Measurements from ENCODE around the gene THBS2. TPM values are rescaled to one million over a fixed set of nuclear protein-coding genes. Genes with fewer than 3 reads are reported as not detected.

THBS2 gene
- total RNA-seq, 1 donor from 2014 or later: 0.13 TPM

DNA sequence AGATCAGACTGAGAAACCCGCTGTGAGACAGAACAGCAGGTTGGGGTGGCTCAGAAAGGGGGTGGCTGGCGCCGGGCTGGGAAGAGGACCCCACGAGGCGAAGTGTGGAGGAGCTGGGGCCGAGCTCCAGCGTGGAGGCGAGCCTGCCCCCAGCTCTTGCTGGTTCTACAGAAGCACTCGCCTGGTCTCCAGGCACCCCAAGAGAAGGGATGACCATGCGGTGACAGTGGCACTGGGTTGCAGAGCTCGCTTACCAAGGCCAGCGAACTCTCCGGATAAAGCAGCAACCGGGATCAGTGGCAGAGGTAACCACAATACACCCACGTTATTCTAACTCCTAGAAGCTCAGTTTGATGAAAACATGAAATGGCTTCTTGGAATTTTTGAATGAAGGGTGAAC, 26.5 kb downstream of the THBS2 start:
- no peaks in the 10 kb centered on the region for H3K27me3 ChIP-seq
- H3K9me3 Mint-ChIP-seq: peaks cover 2% of the 10 kb centered on the region
- no peaks in the 10 kb centered on the region for H3K79me2 ChIP-seq (ENCODE audit: low read depth)
- H3K9ac ChIP-seq: no peak overlapping the region
- H3K9me3 ChIP-seq (ENCODE audit: low read depth): no peaks in the 10 kb centered on the region
- no peaks in the 10 kb centered on the region for H3K36me3 ChIP-seq
- peaks cover 12% of the 10 kb centered on the region for H3K36me3 Mint-ChIP-seq
- H3K4me3 ChIP-seq: no peak overlapping the region
- H3K27ac Mint-ChIP-seq: no peak overlapping the region
- no peaks in the 10 kb centered on the region for H4K20me1 ChIP-seq (ENCODE audit: low read depth)
- TF ChIP-seq, protein P1, sequence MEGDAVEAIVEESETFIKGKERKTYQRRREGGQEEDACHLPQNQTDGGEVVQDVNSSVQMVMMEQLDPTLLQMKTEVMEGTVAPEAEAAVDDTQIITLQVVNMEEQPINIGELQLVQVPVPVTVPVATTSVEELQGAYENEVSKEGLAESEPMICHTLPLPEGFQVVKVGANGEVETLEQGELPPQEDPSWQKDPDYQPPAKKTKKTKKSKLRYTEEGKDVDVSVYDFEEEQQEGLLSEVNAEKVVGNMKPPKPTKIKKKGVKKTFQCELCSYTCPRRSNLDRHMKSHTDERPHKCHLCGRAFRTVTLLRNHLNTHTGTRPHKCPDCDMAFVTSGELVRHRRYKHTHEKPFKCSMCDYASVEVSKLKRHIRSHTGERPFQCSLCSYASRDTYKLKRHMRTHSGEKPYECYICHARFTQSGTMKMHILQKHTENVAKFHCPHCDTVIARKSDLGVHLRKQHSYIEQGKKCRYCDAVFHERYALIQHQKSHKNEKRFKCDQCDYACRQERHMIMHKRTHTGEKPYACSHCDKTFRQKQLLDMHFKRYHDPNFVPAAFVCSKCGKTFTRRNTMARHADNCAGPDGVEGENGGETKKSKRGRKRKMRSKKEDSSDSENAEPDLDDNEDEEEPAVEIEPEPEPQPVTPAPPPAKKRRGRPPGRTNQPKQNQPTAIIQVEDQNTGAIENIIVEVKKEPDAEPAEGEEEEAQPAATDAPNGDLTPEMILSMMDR (IDR thresholded peaks at IDR 0.05): no peak
- no peak for TF ChIP-seq EZH2 (IDR thresholded peaks at IDR 0.05)
- no peak for TF ChIP-seq EZH2phosphoT487 (IDR thresholded peaks at IDR 0.05)
- H2AFZ ChIP-seq (replicated peaks): no peak overlapping the region
- no peaks in the 10 kb centered on the region for H3F3A ChIP-seq (ENCODE audit: low read depth)
- no peak overlapping the region for H3K4me3 Mint-ChIP-seq
- DNase-seq (ENCODE audit: low spot score): no peak
- no peak overlapping the region for H3K4me2 ChIP-seq
- H3K4me1 ChIP-seq: no peaks in the 10 kb centered on the region
- H3K4me1 Mint-ChIP-seq: peaks cover 5% of the 10 kb centered on the region
- peaks cover 7% of the 10 kb centered on the region for H3K27me3 Mint-ChIP-seq (ENCODE audit: insufficient read depth, low read depth)
- no peak overlapping the region for H3K27ac ChIP-seq

DNA sequence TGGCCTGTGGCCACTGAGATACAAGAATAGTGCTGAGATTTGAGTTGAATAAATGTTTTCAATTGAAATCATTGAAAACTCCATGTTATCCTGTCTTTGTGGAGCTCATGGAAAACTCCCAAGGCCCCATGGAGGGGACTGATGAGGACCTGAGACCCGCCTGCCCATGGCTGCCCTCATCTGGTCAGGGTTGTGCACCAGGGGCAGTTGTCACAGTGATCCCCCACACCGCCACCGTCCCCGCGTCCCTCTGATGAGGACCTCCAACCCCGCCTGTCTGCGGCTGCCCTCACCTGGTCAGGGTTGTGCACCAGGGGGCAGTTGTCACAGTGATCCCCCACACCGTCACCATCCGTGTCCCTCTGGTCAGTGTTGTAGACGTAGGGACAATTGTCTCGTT, 27.8 kb downstream of the THBS2 start:
- Histone ChIP-seq H3F3A (ENCODE audit: low read depth) (no peaks in the 10 kb centered on the region), H3K4me3 (no peak overlapping the region), H3K4me2 (no peak overlapping the region), H3K9me3 (ENCODE audit: low read depth) (no peaks in the 10 kb centered on the region), H4K20me1 (ENCODE audit: low read depth) (no peaks in the 10 kb centered on the region), H2AFZ (replicated peaks) (no peak overlapping the region), H3K79me2 (ENCODE audit: low read depth) (no peaks in the 10 kb centered on the region), H3K4me1 (no peaks in the 10 kb centered on the region), H3K27me3 (no peaks in the 10 kb centered on the region), H3K36me3 (no peaks in the 10 kb centered on the region), H3K9ac (no peak overlapping the region), H3K27ac (no peak overlapping the region)
- Mint-ChIP-seq H3K27ac (no peak overlapping the region), H3K4me1 (peaks cover 5% of the 10 kb centered on the region), H3K36me3 (peaks cover 14% of the 10 kb centered on the region), H3K9me3 (peaks cover 2% of the 10 kb centered on the region), H3K4me3 (no peak overlapping the region), H3K27me3 (ENCODE audit: insufficient read depth, low read depth) (peaks cover 7% of the 10 kb centered on the region)
- TF ChIP-seq EZH2 (IDR thresholded peaks at IDR 0.05): no peak
- TF ChIP-seq, protein P1 (IDR thresholded peaks at IDR 0.05): no peak
- no peak for TF ChIP-seq EZH2phosphoT487 (IDR thresholded peaks at IDR 0.05)
- no peak for DNase-seq (ENCODE audit: low spot score)

DNA sequence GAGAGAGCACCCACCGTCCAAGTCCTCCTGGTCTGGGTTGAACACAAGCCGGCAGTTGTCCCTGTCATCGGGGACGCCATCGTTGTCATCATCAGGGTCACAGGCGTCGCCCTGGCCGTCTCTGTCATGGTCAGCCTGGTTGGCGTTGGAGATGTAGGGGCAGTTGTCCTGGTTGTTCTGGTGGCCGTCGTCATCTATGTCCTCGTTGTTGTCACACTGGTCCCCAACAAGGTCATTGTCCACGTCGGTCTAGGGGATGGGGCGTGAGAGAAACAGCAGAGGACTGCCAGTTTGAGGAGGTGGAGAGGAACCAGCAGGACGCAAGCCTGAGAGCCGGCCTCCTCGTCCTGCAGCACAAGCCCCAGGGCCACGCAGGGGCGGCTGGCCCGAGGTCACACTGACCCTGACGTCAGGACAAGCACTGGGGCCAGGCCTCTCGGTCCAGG, 28.5 kb downstream of the THBS2 start:
- TF ChIP-seq EZH2 (IDR thresholded peaks at IDR 0.05): no peak
- TF ChIP-seq EZH2phosphoT487 (IDR thresholded peaks at IDR 0.05): no peak
- TF ChIP-seq, protein P1 (IDR thresholded peaks at IDR 0.05): no peak
- H3K4me3 ChIP-seq: no peak overlapping the region
- no peaks in the 10 kb centered on the region for H3K4me1 ChIP-seq
- H3K4me2 ChIP-seq: no peak overlapping the region
- H4K20me1 ChIP-seq (ENCODE audit: low read depth): no peaks in the 10 kb centered on the region
- H3F3A ChIP-seq (ENCODE audit: low read depth): no peaks in the 10 kb centered on the region
- Mint-ChIP-seq H3K4me3 (no peak overlapping the region), H3K4me1 (peaks cover 5% of the 10 kb centered on the region), H3K27me3 (ENCODE audit: insufficient read depth, low read depth) (peaks cover 5% of the 10 kb centered on the region), H3K36me3 (peaks cover 14% of the 10 kb centered on the region), H3K9me3 (peaks cover 2% of the 10 kb centered on the region), H3K27ac (no peak overlapping the region)
- no peaks in the 10 kb centered on the region for H3K36me3 ChIP-seq
- no peak overlapping the region for H3K9ac ChIP-seq
- no peaks in the 10 kb centered on the region for H3K9me3 ChIP-seq (ENCODE audit: low read depth)
- no peaks in the 10 kb centered on the region for H3K27me3 ChIP-seq
- no peak for DNase-seq (ENCODE audit: low spot score)
- H3K79me2 ChIP-seq (ENCODE audit: low read depth): no peaks in the 10 kb centered on the region
- no peak overlapping the region for H3K27ac ChIP-seq
- no peak overlapping the region for H2AFZ ChIP-seq (replicated peaks)
